HFF-Myc (cell line): ENCODE results near the gene EP400.

ENCODE experiments used
- DNase-seq: peaks from one replicate; pipeline ENCODE4 v3.0.0-alpha.2; 2011; ENCODE audit warnings: low read depth; ENCODE audit errors: extremely low read depth
- H3K4me3 ChIP-seq: replicated peaks from 2 replicates; pipeline ENCODE4 v1.5.1; 2011; ENCODE audit warnings: low read depth, mild to moderate bottlenecking, control low read depth, low read length
- CTCF ChIP-seq: IDR thresholded peaks from 2 replicates; pipeline ENCODE4 v1.5.1; 2012; ENCODE audit warnings: mild to moderate bottlenecking, low read depth, low read length, control low read depth; ENCODE audit errors: missing control alignments

The EP400 gene

DNA sequence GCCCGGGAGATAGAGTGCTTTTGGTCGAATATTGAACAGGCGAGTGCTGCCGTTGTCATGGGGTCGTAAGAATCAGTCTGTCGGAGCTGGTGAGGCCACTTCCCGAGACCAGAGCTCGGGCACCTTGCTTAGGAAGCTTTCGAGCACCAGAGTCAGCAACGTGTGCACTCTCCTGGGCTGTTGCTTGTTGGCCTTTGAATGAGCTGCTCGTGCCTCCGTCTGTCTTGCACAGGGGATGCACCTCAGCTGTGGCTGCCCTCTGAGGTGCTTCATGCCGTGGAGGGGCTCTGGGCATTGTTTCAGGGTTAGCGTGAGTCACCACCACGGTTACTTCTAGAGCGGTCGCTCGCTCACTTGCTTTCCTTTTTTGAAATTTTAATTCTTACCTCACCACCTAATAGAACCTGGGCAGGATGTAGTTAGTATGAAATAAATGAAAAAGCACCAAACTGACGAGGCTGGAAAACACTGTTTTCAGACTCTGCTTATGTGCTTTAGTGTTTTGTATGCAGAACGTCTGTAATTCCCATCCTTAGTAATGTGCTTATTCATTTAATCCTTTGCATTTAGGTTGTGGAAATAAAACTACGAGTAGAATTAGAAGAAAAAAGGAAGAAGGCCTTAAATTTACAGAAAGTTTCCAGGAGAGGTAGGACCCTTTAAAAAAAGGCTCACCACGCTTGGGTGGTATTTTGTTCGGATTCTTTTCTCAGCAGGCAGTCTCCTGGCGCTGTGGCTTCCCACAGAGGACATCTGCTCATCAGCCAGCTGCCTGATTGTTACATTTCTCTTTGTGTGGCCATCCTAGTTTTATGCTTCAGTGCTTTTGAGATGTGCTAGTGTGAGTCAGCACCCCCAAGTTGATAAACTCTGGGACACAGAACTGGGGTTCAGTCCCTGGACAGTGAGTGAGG, 40.6 kb downstream of the EP400 start:
- DNase-seq: no peak
- H3K4me3 ChIP-seq: no peak overlapping the region
- no peak for TF ChIP-seq CTCF

- DNase-seq: no peak
- no peak for TF ChIP-seq CTCF
- no peak overlapping the region for H3K4me3 ChIP-seq
Measured at GRCh38 chr12:131990980-131991305, 41.2 kb downstream of the EP400 start.

- no peak for TF ChIP-seq CTCF
- DNase-seq: no peak
- no peak overlapping the region for H3K4me3 ChIP-seq
Measured at GRCh38 chr12:131991816-131992430, 42.2 kb downstream of the EP400 start.

DNA sequence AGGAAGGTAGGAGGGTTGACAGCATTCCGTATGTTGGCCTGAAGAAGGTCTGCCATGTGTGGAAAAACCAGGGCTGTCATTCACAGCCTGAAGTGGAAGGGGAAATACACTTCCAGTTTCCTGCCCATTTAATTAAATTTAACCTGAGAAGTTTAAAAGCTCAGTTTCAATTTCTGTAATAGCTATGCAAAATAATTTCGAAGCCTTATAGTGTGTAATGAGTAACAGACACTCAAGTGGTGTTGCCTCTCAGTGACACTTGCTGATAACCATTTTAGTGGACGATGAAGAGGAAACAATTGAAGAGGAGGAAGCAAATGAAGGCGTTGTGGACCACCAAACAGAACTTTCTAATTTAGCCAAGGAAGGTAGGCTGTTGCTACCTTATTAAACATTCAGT, 44.8 kb downstream of the EP400 start:
- no peak overlapping the region for H3K4me3 ChIP-seq
- no peak for DNase-seq
- TF ChIP-seq CTCF: no peak

DNA sequence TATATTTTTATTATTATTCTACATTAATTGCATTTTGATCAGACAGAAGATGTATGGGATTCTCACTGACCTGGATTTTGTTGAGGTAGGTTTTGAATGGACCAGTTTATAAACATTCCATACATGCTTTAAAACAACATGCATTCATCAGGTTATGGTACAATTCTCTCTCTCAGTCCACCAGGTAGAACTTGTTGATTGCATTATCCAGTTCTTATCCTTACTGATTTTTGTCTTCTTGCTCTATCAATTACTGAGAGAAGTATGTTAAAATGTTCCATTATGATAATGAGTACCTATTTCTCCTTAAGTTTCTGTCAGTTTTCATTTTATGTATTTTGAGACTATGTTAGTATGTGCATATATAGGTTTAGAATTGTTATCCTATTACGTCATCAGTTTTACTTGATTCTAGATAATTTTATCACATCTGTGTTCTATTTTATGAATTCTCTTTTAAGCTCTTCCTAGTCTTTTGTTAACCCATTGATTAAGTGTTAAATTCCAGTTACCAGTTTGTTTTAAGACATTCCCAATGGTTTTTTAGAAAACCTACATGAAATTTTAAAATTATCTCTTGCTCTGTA, 50.6 kb downstream of the EP400 start:
- no peak for TF ChIP-seq CTCF
- no peak for DNase-seq
- no peak overlapping the region for H3K4me3 ChIP-seq

DNA sequence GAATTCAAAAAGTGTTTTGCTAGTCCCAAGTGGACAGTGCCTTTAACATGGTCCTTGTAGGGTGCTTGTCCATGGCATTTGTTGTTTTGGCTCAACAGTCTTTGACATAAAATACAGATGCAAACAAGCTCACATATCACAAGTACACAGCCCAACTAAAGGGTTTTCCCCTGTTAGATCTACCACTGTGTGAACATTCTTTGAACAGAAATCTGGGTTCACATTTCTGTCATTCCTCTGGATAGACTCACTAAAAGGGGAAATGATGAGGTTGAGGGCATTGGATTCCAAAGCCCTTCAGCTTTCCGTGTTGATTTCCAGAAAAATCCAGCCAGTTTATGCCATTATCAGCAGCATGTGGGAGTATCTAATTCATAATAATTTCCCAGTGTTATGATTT, 54.1 kb downstream of the EP400 start:
- H3K4me3 ChIP-seq: no peak overlapping the region
- no peak for TF ChIP-seq CTCF
- no peak for DNase-seq
